GM23338 (cell line): ENCODE results near the gene FAM81A.

ENCODE experiments used
- CREB1 ChIP-seq: fragments of 250-450 bp; sonication (Bioruptor Pico); IDR thresholded peaks from 2 replicates; pipeline ENCODE4 v1.5.0; 2020; ENCODE audit warnings: low read depth, mild to moderate bottlenecking, moderate library complexity
- EZH2 ChIP-seq: fragments of 200-600 bp; sonication (generic); IDR thresholded peaks from one replicate; pipeline ENCODE4 v1.8.0; 2017; ENCODE audit warnings: antibody characterized with exemption, mild to moderate bottlenecking, low read depth; ENCODE audit not compliant: unreplicated experiment
- EZH2phosphoT487 ChIP-seq: fragments of 200-600 bp; sonication (generic); IDR thresholded peaks from one replicate; pipeline ENCODE4 v1.8.1; 2018; ENCODE audit warnings: antibody characterized with exemption; ENCODE audit not compliant: unreplicated experiment
- JUNB ChIP-seq: IDR thresholded peaks from one replicate; pipeline ENCODE4 v1.6.1; 2016; ENCODE audit warnings: antibody characterized with exemption; ENCODE audit not compliant: unreplicated experiment
- POLR2AphosphoS5 ChIP-seq: IDR thresholded peaks from 2 replicates; pipeline ENCODE4 v1.6.1; 2016; ENCODE audit warnings: antibody characterized with exemption, low read depth
- TF ChIP-seq, protein P1 (sequence below), 2 experiments: fragments of 200-600 bp in 1 of 2; sonication (generic) in 1 of 2; conservative IDR thresholded peaks; 2 replicates each; pipeline versions ENCODE4 v1.5.1 to v1.6.1; 2016 to 2017; ENCODE audit warnings: antibody characterized with exemption in 2 of 2, low read depth in 2 of 2, mild to moderate bottlenecking in 2 of 2, moderate library complexity in 1 of 2
- TF ChIP-seq, protein P2 (sequence below): IDR thresholded peaks from one replicate; pipeline ENCODE4 v1.6.1; 2018; ENCODE audit warnings: antibody characterized with exemption; ENCODE audit not compliant: unreplicated experiment
- TF ChIP-seq, protein P3 (sequence below): fragments of 250-450 bp; sonication (Bioruptor Pico); IDR thresholded peaks from 2 replicates; pipeline ENCODE4 v1.5.0; 2020; ENCODE audit warnings: mild to moderate bottlenecking, moderate library complexity

DNA sequence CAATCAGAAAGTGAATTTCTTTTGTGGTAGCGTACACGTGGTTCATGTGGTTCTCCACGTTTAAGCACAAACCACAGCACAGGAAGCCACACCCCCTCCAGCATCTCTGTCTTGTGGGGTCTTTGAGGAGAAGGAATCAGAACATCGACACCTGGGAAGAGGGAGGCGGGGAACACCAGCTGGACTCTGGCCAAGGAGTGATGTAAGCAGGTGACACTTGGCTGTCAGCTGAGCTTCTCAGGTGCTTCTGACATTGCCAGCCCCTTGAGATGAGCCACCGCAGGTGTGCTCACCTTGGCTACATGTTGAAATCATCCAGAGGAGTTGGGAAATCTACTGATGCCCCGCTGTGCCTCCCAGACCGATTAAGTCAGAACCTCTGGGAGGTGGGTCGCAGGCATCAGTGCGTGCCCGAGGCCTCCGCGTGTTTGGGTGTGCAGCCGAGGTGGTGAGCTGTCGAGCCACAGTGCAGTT is 85.0 kb downstream of the FAM81A start:
- TF ChIP-seq POLR2AphosphoS5 (no peak), EZH2 (no peak), EZH2phosphoT487 (no peak), CREB1 (no peak), JUNB (no peak)
- TF ChIP-seq, protein P1, sequence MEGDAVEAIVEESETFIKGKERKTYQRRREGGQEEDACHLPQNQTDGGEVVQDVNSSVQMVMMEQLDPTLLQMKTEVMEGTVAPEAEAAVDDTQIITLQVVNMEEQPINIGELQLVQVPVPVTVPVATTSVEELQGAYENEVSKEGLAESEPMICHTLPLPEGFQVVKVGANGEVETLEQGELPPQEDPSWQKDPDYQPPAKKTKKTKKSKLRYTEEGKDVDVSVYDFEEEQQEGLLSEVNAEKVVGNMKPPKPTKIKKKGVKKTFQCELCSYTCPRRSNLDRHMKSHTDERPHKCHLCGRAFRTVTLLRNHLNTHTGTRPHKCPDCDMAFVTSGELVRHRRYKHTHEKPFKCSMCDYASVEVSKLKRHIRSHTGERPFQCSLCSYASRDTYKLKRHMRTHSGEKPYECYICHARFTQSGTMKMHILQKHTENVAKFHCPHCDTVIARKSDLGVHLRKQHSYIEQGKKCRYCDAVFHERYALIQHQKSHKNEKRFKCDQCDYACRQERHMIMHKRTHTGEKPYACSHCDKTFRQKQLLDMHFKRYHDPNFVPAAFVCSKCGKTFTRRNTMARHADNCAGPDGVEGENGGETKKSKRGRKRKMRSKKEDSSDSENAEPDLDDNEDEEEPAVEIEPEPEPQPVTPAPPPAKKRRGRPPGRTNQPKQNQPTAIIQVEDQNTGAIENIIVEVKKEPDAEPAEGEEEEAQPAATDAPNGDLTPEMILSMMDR (conservative IDR thresholded peaks at IDR 0.05; ENCODE audit: low read depth in 2 of 2) = no peak
- TF ChIP-seq, protein P2, sequence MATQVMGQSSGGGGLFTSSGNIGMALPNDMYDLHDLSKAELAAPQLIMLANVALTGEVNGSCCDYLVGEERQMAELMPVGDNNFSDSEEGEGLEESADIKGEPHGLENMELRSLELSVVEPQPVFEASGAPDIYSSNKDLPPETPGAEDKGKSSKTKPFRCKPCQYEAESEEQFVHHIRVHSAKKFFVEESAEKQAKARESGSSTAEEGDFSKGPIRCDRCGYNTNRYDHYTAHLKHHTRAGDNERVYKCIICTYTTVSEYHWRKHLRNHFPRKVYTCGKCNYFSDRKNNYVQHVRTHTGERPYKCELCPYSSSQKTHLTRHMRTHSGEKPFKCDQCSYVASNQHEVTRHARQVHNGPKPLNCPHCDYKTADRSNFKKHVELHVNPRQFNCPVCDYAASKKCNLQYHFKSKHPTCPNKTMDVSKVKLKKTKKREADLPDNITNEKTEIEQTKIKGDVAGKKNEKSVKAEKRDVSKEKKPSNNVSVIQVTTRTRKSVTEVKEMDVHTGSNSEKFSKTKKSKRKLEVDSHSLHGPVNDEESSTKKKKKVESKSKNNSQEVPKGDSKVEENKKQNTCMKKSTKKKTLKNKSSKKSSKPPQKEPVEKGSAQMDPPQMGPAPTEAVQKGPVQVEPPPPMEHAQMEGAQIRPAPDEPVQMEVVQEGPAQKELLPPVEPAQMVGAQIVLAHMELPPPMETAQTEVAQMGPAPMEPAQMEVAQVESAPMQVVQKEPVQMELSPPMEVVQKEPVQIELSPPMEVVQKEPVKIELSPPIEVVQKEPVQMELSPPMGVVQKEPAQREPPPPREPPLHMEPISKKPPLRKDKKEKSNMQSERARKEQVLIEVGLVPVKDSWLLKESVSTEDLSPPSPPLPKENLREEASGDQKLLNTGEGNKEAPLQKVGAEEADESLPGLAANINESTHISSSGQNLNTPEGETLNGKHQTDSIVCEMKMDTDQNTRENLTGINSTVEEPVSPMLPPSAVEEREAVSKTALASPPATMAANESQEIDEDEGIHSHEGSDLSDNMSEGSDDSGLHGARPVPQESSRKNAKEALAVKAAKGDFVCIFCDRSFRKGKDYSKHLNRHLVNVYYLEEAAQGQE = no peak
- TF ChIP-seq, protein P3, sequence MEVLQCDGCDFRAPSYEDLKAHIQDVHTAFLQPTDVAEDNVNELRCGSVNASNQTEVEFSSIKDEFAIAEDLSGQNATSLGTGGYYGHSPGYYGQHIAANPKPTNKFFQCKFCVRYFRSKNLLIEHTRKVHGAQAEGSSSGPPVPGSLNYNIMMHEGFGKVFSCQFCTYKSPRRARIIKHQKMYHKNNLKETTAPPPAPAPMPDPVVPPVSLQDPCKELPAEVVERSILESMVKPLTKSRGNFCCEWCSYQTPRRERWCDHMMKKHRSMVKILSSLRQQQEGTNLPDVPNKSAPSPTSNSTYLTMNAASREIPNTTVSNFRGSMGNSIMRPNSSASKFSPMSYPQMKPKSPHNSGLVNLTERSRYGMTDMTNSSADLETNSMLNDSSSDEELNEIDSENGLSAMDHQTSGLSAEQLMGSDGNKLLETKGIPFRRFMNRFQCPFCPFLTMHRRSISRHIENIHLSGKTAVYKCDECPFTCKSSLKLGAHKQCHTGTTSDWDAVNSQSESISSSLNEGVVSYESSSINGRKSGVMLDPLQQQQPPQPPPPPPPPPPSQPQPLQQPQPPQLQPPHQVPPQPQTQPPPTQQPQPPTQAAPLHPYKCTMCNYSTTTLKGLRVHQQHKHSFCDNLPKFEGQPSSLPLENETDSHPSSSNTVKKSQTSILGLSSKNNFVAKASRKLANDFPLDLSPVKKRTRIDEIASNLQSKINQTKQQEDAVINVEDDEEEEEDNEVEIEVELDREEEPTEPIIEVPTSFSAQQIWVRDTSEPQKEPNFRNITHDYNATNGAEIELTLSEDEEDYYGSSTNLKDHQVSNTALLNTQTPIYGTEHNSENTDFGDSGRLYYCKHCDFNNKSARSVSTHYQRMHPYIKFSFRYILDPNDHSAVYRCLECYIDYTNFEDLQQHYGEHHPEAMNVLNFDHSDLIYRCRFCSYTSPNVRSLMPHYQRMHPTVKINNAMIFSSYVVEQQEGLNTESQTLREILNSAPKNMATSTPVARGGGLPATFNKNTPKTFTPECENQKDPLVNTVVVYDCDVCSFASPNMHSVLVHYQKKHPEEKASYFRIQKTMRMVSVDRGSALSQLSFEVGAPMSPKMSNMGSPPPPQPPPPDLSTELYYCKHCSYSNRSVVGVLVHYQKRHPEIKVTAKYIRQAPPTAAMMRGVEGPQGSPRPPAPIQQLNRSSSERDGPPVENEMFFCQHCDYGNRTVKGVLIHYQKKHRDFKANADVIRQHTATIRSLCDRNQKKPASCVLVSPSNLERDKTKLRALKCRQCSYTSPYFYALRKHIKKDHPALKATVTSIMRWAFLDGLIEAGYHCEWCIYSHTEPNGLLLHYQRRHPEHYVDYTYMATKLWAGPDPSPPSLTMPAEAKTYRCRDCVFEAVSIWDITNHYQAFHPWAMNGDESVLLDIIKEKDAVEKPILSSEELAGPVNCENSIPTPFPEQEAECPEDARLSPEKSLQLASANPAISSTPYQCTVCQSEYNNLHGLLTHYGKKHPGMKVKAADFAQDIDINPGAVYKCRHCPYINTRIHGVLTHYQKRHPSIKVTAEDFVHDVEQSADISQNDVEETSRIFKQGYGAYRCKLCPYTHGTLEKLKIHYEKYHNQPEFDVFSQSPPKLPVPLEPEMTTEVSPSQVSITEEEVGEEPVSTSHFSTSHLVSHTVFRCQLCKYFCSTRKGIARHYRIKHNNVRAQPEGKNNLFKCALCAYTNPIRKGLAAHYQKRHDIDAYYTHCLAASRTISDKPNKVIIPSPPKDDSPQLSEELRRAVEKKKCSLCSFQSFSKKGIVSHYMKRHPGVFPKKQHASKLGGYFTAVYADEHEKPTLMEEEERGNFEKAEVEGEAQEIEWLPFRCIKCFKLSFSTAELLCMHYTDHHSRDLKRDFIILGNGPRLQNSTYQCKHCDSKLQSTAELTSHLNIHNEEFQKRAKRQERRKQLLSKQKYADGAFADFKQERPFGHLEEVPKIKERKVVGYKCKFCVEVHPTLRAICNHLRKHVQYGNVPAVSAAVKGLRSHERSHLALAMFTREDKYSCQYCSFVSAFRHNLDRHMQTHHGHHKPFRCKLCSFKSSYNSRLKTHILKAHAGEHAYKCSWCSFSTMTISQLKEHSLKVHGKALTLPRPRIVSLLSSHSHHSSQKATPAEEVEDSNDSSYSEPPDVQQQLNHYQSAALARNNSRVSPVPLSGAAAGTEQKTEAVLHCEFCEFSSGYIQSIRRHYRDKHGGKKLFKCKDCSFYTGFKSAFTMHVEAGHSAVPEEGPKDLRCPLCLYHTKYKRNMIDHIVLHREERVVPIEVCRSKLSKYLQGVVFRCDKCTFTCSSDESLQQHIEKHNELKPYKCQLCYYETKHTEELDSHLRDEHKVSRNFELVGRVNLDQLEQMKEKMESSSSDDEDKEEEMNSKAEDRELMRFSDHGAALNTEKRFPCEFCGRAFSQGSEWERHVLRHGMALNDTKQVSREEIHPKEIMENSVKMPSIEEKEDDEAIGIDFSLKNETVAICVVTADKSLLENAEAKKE (CRISPR knock-in tag) = no peak
